GM21390 (cell line): ENCODE measurements around the gene ALDH16A1.
"Not testable (repeated sequence)": the region's sequence is repeated elsewhere in the genome, so short reads cannot be mapped to it uniquely, and the experiment has no call there.

Experiments used
- ATAC-seq: cut with Tn5 transposase; IDR thresholded peaks from one replicate; pipeline ENCODE4 v1.9.1; 2021; ENCODE audit not compliant: unreplicated experiment

Gene ALDH16A1

GRCh38 chr19:49439836-49440235, 13.2 kb upstream of the ALDH16A1 start:
- no peak for ATAC-seq

GRCh38 chr19:49440439-49441209, 12.4 kb upstream of the ALDH16A1 start:
- no peak for ATAC-seq

GRCh38 chr19:49441210-49441959, 11.6 kb upstream of the ALDH16A1 start, which contains the start of gene SLC17A7:
SLC17A7 (minus strand) TSS chr19:49441527; CDS start chr19:49441379, 148 bp downstream.
- ATAC-seq = no peak

- no peak for ATAC-seq
These were observed 11.1 kb upstream of the ALDH16A1 start for GRCh38 chr19:49441960-49442350.

DNA sequence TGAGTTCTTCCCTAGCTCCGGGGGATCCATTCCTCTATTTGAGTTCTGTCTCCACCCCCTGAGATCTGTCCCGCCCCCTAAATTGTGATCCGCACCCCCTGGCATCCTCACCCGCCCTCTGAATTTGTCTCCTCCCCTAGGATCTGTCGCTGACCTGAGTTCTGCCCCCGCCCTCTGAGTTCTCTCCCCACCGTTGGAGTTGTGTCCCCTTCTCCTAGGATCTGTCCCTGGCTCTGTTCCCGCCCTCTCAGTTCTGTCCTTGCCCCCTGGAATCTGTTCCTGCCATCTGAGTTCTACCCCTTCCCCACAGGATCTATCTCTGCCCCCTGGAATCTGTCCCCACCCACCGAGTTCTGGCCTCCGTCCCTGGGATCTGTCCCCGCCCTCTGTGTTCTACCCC, 10.7 kb upstream of the ALDH16A1 start:
- ATAC-seq = no peak

DNA sequence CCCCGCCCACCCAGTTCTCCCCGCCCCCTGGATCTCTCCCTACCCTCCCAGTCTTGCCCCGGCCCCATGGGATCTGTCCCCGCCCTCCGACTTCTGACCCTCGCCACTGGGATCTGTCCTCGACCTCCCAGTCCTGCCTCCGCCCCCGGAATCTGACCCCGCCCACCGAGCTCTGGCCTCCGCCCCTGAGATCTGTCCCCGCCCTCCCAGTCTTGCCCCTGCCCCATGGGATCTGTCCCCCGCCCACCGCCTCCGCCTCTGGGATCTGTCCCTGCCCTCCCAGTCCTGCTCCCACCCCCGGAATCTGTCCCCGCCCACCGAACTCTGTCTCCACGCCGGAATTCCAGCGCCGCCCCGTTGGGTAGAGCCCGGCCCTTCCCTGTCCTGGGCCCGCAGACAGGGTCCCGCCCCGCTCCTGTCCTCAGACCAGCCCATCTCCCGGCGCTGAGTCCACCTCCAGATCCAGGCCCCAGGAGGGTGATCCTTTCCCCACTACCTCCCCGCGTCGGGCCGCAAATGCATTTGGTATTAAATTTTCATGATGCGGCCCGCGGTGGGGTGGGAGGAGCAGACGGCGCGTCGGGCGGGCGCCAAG, 10.2 kb upstream of the ALDH16A1 start:
- peak; percentile 15 for ATAC-seq

DNA sequence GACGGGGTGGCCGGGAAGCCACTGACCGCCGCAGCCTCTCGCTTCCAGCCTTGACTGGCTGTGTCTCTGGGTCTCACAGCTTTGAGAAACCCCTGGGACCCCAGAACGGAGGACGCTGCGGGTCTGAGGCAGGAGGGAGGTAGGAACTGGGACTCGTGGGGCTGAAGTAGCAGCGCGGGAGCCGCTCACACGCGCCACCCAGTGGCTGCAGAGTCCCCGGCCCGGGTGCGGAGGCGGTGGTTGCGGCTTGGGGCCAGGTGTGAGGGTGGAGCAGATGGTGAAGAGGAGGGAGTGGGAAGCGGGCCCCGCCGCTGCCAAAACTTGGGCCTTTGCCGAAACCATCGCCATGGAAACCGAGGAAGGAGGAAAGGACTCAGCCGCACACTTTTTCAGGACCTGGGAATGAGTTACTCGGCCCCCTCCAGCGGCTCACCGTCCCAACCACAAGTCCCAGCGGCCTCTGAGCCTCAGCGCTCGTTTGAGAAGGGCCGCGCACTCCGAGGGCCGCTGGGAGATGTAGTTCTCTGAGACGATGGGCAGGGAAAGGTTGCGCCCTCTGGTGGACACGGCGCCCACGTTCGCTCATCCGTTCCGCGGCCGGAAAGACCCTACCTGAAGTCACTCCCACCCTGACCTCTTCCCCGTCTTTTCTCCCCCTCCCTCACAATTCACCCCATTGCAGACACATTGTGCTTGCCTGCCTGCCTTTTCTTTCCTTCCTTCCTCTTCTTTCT, 9.5 kb upstream of the ALDH16A1 start:
- ATAC-seq = peak; percentile 66

DNA sequence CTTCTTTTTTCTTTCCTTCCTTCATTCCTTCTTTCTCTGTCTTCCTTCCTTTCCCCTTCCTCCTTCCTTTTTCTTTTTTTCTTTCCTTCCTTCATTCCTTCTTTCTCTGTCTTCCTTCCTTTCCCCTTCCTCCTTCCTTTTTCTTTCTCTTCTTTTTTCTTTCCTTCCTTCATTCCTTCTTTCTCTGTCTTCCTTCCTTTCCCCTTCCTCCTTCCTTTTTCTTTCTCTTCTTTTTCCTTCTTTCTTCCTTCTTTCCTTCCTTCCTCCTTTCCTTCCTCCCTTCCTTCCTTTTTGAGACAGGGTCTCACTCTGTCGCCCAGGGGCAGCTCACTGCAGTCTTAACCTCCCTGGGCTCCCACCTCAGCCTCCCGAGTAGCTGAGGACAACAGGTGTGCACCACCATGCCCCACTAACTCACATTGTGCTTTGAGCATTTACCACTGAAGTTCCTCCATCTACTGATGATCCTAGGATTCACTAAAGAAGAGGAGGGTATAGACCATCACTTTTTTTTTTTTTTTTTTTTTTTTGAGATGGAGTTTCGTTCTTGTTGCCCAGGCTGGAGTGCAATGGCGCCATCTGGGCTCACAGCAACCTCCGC, 8.8 kb upstream of the ALDH16A1 start:
- ATAC-seq = not testable (repeated sequence)

DNA sequence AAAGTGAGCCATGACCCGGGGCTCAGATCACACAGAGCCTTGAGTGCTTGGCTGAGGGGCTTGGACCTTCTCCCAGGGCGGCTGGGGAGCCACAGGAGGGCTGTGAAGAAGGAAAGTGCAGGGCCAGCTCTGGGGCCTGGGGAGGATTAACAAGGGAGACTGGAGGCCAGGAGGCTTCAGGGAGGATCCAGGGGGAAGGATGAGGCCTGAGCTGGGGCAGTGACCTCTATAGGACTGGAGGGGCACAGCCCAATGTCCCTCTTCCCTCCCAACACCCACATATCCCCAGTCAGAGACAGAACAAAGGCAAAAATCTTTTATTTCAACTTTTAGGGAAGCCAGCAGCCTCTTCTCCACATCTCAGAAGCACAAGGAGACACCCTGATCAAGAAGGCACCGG, 7.0 kb upstream of the ALDH16A1 start:
- no peak for ATAC-seq

- ATAC-seq = no peak
These were observed 5.3 kb upstream of the ALDH16A1 start for GRCh38 chr19:49447485-49448431.

- ATAC-seq = no peak
These were observed 4.6 kb upstream of the ALDH16A1 start for GRCh38 chr19:49448432-49448786.

GRCh38 chr19:49450405-49450804, 2.6 kb upstream of the ALDH16A1 start:
- ATAC-seq = no peak

GRCh38 chr19:49451430-49452181, 1.4 kb upstream of the ALDH16A1 start, which contains the start of gene PIH1D1:
PIH1D1 (minus strand) TSS chr19:49451814; CDS start chr19:49451574, 240 bp downstream.
- ATAC-seq = peak; percentile 57

DNA sequence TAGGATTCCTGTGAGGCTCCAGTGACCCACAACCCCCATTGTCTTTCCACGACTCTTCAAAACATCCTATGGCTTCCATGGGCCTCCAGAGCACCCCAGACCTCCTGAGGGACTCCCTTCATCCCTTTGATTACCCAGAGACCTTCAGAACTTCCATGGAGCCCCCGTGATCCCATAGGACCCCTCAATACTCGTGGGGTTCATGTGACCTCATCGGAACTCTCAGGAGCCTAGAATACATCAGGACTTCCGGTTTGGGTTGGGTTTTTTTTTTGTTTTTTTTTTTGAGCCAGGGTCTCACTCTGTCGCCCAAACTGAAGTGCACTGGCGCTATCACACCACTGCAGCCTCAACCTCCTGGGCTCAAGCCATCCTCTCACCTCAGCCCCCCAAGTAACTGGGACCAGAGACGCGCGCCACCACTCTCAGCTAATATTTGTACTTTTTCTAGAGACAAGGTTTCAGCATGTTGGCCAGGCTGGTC, 774 bp downstream of the ALDH16A1 start:
- ATAC-seq = no peak

- no peak for ATAC-seq
These were observed 2.7 kb downstream of the ALDH16A1 start for GRCh38 chr19:49455773-49456172.

GRCh38 chr19:49456326-49456725, 3.3 kb downstream of the ALDH16A1 start:
- no peak for ATAC-seq

DNA sequence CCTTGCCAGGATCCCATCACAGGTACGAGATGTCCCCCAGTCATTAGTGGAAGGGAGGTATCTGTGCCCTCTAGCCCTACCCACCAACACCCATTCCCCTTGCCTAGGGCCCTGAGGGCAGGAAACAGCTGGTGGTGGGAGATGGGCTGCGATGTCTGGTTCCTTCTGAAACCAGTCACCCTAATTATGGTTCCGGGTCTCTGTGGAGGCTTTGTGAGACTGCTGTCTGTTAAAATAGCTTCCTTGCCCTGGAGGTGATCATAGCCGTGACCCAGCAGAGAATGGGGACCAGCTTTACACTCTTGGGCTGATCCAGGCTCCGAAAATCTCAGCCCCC, 5.5 kb downstream of the ALDH16A1 start:
- ATAC-seq = no peak

DNA sequence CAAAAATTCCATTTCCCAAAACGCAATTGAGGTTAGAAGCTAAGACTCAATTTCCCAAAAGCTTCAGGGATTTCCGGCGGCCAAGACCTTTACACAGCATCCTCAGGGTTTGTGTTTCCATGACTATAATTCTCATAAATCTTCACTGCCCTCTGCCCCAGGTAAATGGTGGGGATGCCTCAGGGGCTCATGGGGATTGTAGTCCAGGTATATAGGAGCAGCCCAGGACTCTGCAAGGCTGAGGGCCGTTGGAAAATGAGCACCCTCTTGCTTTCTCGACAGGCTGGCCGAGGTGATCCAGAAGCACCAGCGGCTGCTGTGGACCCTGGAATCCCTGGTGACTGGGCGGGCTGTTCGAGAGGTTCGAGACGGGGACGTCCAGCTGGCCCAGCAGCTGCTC, 6.4 kb downstream of the ALDH16A1 start:
- ATAC-seq = no peak

DNA sequence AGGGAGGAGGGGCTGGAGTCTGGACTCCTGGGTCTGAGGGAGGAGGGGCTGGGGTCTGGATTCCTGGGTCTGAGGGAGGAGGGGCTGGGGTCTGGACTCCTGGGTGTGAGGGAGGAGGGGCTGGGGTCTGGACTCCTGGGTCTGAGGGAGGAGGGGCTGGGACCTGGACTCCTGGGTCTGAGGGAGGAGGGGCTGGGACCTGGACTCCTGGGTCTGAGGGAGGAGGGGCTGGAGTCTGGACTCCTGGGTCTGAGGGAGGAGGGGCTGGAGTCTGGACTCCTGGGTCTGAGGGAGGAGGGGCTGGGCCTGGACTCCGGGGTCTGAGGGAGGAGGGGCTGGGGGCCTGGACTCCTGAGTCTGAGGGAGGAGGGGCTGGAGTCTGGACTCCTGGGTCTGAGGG, 8.1 kb downstream of the ALDH16A1 start:
- ATAC-seq = not testable (repeated sequence)
